Effector memory CD4-positive, alpha-beta T cell (primary cell): Measurements from ENCODE around the gene CDC42BPB.

Experiments used
- DNase-seq, 3 donors: peaks; one replicate each; pipeline ENCODE4 v3.0.0-alpha.2; 2020
- H3K27ac ChIP-seq: 2 replicates; pipeline ENCODE4 v1.7.0; 2013; ENCODE audit warnings: mild to moderate bottlenecking, low read length, moderate library complexity; ENCODE audit not compliant: insufficient read depth, poor library complexity, severe bottlenecking
- H3K27me3 ChIP-seq: replicated peaks from 2 replicates; pipeline ENCODE4 v1.7.0; 2013; ENCODE audit warnings: mild to moderate bottlenecking, low read length; ENCODE audit not compliant: insufficient read depth, control insufficient read depth, poor library complexity, severe bottlenecking
- H3K36me3 ChIP-seq: 2 replicates; pipeline ENCODE4 v1.7.0; 2013; ENCODE audit warnings: mild to moderate bottlenecking, low read length, moderate library complexity; ENCODE audit not compliant: control insufficient read depth, insufficient read depth
- H3K4me1 ChIP-seq: 2 replicates; pipeline ENCODE4 v1.7.0; 2013; ENCODE audit warnings: low read length, mild to moderate bottlenecking; ENCODE audit not compliant: control insufficient read depth, insufficient read depth, poor library complexity, severe bottlenecking
- H3K4me3 ChIP-seq: 2 replicates; pipeline ENCODE4 v1.7.0; 2013; ENCODE audit warnings: low read length, low read depth, mild to moderate bottlenecking; ENCODE audit not compliant: insufficient read depth, poor library complexity, severe bottlenecking
- H3K9me3 ChIP-seq: 2 replicates; pipeline ENCODE4 v1.7.0; 2013; ENCODE audit warnings: mild to moderate bottlenecking, low read length, moderate library complexity; ENCODE audit not compliant: control insufficient read depth

The CDC42BPB gene

GRCh38 chr14:103093856-103094405 lies 36.6 kb upstream of the CDC42BPB start:
- no peak for DNase-seq
- H3K9me3 ChIP-seq, result no peaks in the 10 kb centered on the region
- H3K27me3 ChIP-seq, result no peaks in the 10 kb centered on the region
- no peaks in the 10 kb centered on the region for H3K36me3 ChIP-seq
- H3K4me3 ChIP-seq, result no peak overlapping the region
- H3K27ac ChIP-seq, result no peak overlapping the region
- H3K4me1 ChIP-seq, result peaks cover 11% of the 10 kb centered on the region

- H3K4me3 ChIP-seq, result peak overlapping the region; percentile 32
- no peak for DNase-seq
- H3K4me1 ChIP-seq, result peaks cover 11% of the 10 kb centered on the region
- peaks cover 2% of the 10 kb centered on the region for H3K27me3 ChIP-seq
- H3K9me3 ChIP-seq, result no peaks in the 10 kb centered on the region
- H3K36me3 ChIP-seq, result no peaks in the 10 kb centered on the region
- no peak overlapping the region for H3K27ac ChIP-seq
Observed at GRCh38 chr14:103091883-103092222, 34.5 kb upstream of the CDC42BPB start.

- H3K9me3 ChIP-seq, result no peaks in the 10 kb centered on the region
- DNase-seq, result peak; percentile 61 to 73 (median 64)
- H3K36me3 ChIP-seq, result no peaks in the 10 kb centered on the region
- no peak overlapping the region for H3K27ac ChIP-seq
- H3K4me1 ChIP-seq, result peaks cover 11% of the 10 kb centered on the region
- H3K4me3 ChIP-seq, result peak overlapping the region; percentile 39
- H3K27me3 ChIP-seq, result peaks cover 6% of the 10 kb centered on the region
Observed at GRCh38 chr14:103091041-103091882, 33.9 kb upstream of the CDC42BPB start.

- Histone ChIP-seq H3K36me3 (no peaks in the 10 kb centered on the region), H3K27me3 (peaks cover 6% of the 10 kb centered on the region), H3K4me3 (no peak overlapping the region), H3K9me3 (no peaks in the 10 kb centered on the region), H3K4me1 (peaks cover 11% of the 10 kb centered on the region), H3K27ac (no peak overlapping the region)
- no peak for DNase-seq
Observed at GRCh38 chr14:103090481-103091020, 33.2 kb upstream of the CDC42BPB start.

GRCh38 chr14:103089386-103090335 lies 32.3 kb upstream of the CDC42BPB start:
- Histone ChIP-seq H3K36me3 (no peaks in the 10 kb centered on the region), H3K27me3 (peaks cover 13% of the 10 kb centered on the region), H3K9me3 (no peaks in the 10 kb centered on the region), H3K27ac (no peak overlapping the region), H3K4me1 (peaks cover 11% of the 10 kb centered on the region), H3K4me3 (no peak overlapping the region)
- no peak for DNase-seq

GRCh38 chr14:103088921-103089320 lies 31.6 kb upstream of the CDC42BPB start:
- DNase-seq, result no peak

GRCh38 chr14:103087343-103087835 lies 30.0 kb upstream of the CDC42BPB start:
- DNase-seq, result no peak
- Histone ChIP-seq H3K4me3 (no peak overlapping the region), H3K36me3 (no peaks in the 10 kb centered on the region), H3K4me1 (peaks cover 11% of the 10 kb centered on the region), H3K9me3 (no peaks in the 10 kb centered on the region), H3K27ac (no peak overlapping the region), H3K27me3 (peaks cover 16% of the 10 kb centered on the region)

More at GRCh38 chr14:103088921-103089320, 31.6 kb upstream of the CDC42BPB start:
- H3K27ac ChIP-seq, result no peak overlapping the region
- H3K9me3 ChIP-seq, result no peaks in the 10 kb centered on the region
- H3K36me3 ChIP-seq, result no peaks in the 10 kb centered on the region
- peaks cover 16% of the 10 kb centered on the region for H3K27me3 ChIP-seq
- H3K4me3 ChIP-seq, result no peak overlapping the region
- peaks cover 11% of the 10 kb centered on the region for H3K4me1 ChIP-seq

GRCh38 chr14:103086771-103087342 lies 29.5 kb upstream of the CDC42BPB start:
- Histone ChIP-seq H3K36me3 (no peaks in the 10 kb centered on the region), H3K9me3 (no peaks in the 10 kb centered on the region), H3K27ac (no peak overlapping the region), H3K4me1 (peaks cover 9% of the 10 kb centered on the region), H3K27me3 (peaks cover 16% of the 10 kb centered on the region), H3K4me3 (no peak overlapping the region)
- no peak for DNase-seq
